ENCODE data around the gene VPS39.

- no peak for TF ChIP-seq EZH2 (IDR thresholded peaks at IDR 0.05; ENCODE audit: borderline replicate concordance, low read length)
- no peak for TF ChIP-seq CTCF (conservative IDR thresholded peaks at IDR 0.05 in 1 of 2, IDR thresholded peaks at IDR 0.05 in 1 of 2; ENCODE audit: extremely low read depth in 1 of 2, insufficient read depth in 1 of 2, low read depth in 1 of 2, low read length in 2 of 2)
These were observed 53.1 kb downstream of the VPS39 start for GRCh38 chr15:42154956-42155355.
